HFFc6 (cell line): Measurements from ENCODE around the gene LRIG2. TPM values are rescaled to one million over a fixed set of nuclear protein-coding genes. Genes with fewer than 3 reads are reported as not detected.

Source experiments
- DNase-seq: peaks from one replicate; pipeline ENCODE4 v3.0.0-alpha.2; 2018
- H3K27ac Mint-ChIP-seq: 2 replicates; pipeline ENCODE4 v1.8.0; 2020; ENCODE audit warnings: mild to moderate bottlenecking, mixed read lengths
- H3K27me3 Mint-ChIP-seq: 2 replicates; pipeline ENCODE4 v1.8.0; 2021; ENCODE audit warnings: mild to moderate bottlenecking, moderate library complexity, mixed read lengths; ENCODE audit not compliant: insufficient read depth
- H3K36me3 Mint-ChIP-seq: 2 replicates; pipeline ENCODE4 v1.8.0; 2021; ENCODE audit warnings: low read depth, mixed read lengths
- H3K4me1 Mint-ChIP-seq: 2 replicates; pipeline ENCODE4 v1.8.0; 2020; ENCODE audit warnings: low read depth, mixed read lengths
- H3K4me3 Mint-ChIP-seq: 2 replicates; pipeline ENCODE4 v1.8.0; 2020; ENCODE audit warnings: mild to moderate bottlenecking, moderate library complexity, mixed read lengths
- H3K9me3 Mint-ChIP-seq: 2 replicates; pipeline ENCODE4 v1.8.0; 2020; ENCODE audit warnings: mild to moderate bottlenecking, mixed read lengths
- CTCF ChIP-seq: fragments of 200-600 bp; sonication (generic); IDR thresholded peaks from 2 replicates; pipeline ENCODE4 v1.5.0; 2021; ENCODE audit warnings: antibody characterized with exemption, mild to moderate bottlenecking
- total RNA-seq, 6 experiments: library from RNA; stranded (reverse); fragmentation: NEBNext Ultra II Directional; extraction: Animal tissue kit (Norgen Biotek cat#: 25700); gene quantifications; 2 replicates in 1 of 6; 3 replicates in 5 of 6; pipeline ENCODE4 v1.2.3, GENCODE V29; 2021

LRIG2 gene
- total RNA-seq, 6 experiments from 2014 or later: 5.6 to 8.5 (median 7.4) TPM

DNA sequence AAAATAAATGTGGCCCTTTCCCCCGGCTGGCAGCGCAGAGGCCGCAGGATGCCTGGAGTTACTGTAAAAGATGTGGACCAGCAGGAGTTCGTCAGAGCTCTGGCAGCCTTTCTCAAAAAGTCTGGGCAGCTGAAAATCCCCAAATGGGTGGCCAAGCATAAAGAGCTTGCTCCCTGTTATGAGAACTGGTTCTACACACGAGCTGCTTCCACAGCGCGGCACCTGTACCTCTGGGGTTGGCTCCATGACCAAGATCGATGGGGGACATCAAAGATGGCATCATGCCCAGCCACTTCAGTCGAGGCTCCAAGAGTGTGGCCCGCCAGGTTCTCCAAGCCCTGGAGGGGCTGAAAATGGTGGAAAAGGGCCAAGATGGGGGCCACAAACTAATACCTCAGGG is 95.9 kb downstream of the LRIG2 start:
- Mint-ChIP-seq H3K27me3 (peaks cover 27% of the 10 kb centered on the region), H3K36me3 (peaks cover 6% of the 10 kb centered on the region; the same call in 1 of the 2 replicates), H3K9me3 (peaks cover 18% of the 10 kb centered on the region), H3K4me3 (no peak overlapping the region), H3K27ac (no peak overlapping the region), H3K4me1 (no peaks in the 10 kb centered on the region)
- no peak for DNase-seq
- TF ChIP-seq CTCF: no peak

GRCh38 chr1:113169591-113169990 is 96.6 kb downstream of the LRIG2 start:
- Mint-ChIP-seq H3K36me3 (peaks cover 6% of the 10 kb centered on the region; the same call in 1 of the 2 replicates), H3K27me3 (peaks cover 27% of the 10 kb centered on the region), H3K4me1 (no peaks in the 10 kb centered on the region), H3K9me3 (peaks cover 18% of the 10 kb centered on the region), H3K27ac (no peak overlapping the region), H3K4me3 (no peak overlapping the region)
- no peak for DNase-seq
- TF ChIP-seq CTCF: no peak

DNA sequence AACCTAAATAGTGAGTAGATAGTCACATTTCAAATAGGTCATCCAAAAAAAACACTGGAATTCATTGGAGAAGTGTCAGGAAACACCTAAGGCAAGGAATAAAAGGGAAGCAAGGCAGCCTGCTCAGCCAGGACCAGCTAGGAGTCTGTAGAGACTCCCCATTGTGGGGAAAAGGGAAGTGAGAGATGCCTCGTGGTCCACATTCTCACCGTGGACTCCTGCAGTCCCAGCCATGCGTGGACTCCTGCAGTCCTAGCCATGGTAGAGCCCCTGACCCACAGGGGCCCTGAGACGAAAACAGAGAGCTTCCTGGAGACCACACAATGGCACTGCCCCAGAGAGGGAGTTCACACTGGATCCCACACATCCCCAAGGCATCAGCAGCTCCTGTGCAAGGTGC is 97.5 kb downstream of the LRIG2 start:
- Mint-ChIP-seq H3K9me3 (peaks cover 18% of the 10 kb centered on the region), H3K4me1 (no peaks in the 10 kb centered on the region), H3K27me3 (peaks cover 25% of the 10 kb centered on the region)

GRCh38 chr1:113178106-113178505 is 105.1 kb downstream of the LRIG2 start:
- Mint-ChIP-seq H3K36me3 (no peaks in the 10 kb centered on the region), H3K27me3 (peaks cover 10% of the 10 kb centered on the region), H3K4me3 (no peak overlapping the region), H3K9me3 (peaks cover 5% of the 10 kb centered on the region), H3K4me1 (no peaks in the 10 kb centered on the region), H3K27ac (no peak overlapping the region)
- no peak for DNase-seq
- TF ChIP-seq CTCF: no peak

More for the DNA sequence above, 97.5 kb downstream of the LRIG2 start:
- Mint-ChIP-seq H3K36me3 (peaks cover 6% of the 10 kb centered on the region; the same call in 1 of the 2 replicates), H3K4me3 (no peak overlapping the region), H3K27ac (no peak overlapping the region)
- no peak for TF ChIP-seq CTCF
- DNase-seq: no peak

GRCh38 chr1:113178522-113178921 is 105.5 kb downstream of the LRIG2 start:
- DNase-seq: no peak
- no peak for TF ChIP-seq CTCF
- Mint-ChIP-seq H3K27ac (no peak overlapping the region), H3K4me1 (no peaks in the 10 kb centered on the region), H3K4me3 (no peak overlapping the region), H3K27me3 (peaks cover 10% of the 10 kb centered on the region), H3K9me3 (peaks cover under 1% of the 10 kb centered on the region), H3K36me3 (no peaks in the 10 kb centered on the region)

Other genes with a start within 250 kb of the LRIG2 start
- 10 to 100 TPM; 61.0 to 95.0 (median 69.4) TPM for gene SLC16A1, start 117.0 kb upstream of the LRIG2 start, total RNA-seq